ENCODE results near the gene ZNF438.

ZNF438 gene, protein sequence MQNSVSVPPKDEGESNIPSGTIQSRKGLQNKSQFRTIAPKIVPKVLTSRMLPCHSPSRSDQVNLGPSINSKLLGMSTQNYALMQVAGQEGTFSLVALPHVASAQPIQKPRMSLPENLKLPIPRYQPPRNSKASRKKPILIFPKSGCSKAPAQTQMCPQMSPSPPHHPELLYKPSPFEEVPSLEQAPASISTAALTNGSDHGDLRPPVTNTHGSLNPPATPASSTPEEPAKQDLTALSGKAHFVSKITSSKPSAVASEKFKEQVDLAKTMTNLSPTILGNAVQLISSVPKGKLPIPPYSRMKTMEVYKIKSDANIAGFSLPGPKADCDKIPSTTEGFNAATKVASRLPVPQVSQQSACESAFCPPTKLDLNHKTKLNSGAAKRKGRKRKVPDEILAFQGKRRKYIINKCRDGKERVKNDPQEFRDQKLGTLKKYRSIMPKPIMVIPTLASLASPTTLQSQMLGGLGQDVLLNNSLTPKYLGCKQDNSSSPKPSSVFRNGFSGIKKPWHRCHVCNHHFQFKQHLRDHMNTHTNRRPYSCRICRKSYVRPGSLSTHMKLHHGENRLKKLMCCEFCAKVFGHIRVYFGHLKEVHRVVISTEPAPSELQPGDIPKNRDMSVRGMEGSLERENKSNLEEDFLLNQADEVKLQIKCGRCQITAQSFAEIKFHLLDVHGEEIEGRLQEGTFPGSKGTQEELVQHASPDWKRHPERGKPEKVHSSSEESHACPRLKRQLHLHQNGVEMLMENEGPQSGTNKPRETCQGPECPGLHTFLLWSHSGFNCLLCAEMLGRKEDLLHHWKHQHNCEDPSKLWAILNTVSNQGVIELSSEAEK

DNA sequence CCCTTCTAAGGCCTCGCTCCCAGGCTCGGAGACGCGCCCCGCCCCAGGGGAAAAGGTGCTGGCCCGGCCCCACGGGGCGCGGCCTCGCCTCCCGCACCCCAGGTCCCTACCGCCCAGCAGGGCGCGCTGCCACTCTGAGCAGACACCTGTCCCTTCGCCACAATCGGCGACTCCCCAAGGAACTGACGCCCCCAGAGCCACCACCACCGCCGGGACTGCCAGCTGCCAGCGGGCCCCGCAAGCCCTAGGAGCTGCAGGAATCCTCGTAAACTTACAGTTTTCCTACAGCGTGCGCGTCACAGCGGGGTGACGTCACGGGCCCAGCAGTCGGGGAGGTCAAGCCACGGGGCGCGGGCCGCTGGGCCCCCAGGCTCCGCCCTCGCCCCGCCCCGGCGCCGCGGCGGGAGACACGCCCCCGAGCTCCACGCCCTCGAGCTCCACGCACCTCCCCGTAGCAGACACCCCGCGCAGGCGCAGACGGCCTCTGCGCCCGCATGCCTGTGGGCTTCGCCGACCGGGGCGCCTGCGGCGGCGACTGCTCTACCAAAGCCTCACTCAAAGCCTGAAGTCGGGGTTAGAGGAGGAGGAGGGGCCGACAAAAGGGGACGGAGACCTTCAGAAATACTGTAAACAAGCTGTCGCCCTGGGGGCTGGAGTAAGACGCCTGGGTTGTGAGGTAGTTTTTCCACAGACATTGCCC, at the start of gene ZNF438:
Gene ZNF438, minus strand, starts transcription at position 308 of the 700 bp plus-strand sequence. CDS start 154,831 bp downstream, outside the sequence.
- ChIA-PET CTCF (interaction anchor here (1.0 kb wide), 1 partner anchor 305 kb away, joined by 5 read pairs; no protein-coding TSS in a partner anchor), POLR2A (ENCODE audit: low non-redundant PET) (interaction anchor here (0.5 to 0.7 kb wide), 6 partner anchors 90 to 783 kb away, joined by 3 to 6 read pairs (median 4); no protein-coding TSS in a partner anchor)
- peak; percentile 95 for DNase-seq (ENCODE audit: low spot score)
- TF ChIP-seq, protein P1, sequence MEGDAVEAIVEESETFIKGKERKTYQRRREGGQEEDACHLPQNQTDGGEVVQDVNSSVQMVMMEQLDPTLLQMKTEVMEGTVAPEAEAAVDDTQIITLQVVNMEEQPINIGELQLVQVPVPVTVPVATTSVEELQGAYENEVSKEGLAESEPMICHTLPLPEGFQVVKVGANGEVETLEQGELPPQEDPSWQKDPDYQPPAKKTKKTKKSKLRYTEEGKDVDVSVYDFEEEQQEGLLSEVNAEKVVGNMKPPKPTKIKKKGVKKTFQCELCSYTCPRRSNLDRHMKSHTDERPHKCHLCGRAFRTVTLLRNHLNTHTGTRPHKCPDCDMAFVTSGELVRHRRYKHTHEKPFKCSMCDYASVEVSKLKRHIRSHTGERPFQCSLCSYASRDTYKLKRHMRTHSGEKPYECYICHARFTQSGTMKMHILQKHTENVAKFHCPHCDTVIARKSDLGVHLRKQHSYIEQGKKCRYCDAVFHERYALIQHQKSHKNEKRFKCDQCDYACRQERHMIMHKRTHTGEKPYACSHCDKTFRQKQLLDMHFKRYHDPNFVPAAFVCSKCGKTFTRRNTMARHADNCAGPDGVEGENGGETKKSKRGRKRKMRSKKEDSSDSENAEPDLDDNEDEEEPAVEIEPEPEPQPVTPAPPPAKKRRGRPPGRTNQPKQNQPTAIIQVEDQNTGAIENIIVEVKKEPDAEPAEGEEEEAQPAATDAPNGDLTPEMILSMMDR (conservative IDR thresholded peaks at IDR 0.05; ENCODE audit: low read depth), result peak; percentile 59
- H3K27ac ChIP-seq, result peak within 1 kb of the TSS; percentile 94

DNA sequence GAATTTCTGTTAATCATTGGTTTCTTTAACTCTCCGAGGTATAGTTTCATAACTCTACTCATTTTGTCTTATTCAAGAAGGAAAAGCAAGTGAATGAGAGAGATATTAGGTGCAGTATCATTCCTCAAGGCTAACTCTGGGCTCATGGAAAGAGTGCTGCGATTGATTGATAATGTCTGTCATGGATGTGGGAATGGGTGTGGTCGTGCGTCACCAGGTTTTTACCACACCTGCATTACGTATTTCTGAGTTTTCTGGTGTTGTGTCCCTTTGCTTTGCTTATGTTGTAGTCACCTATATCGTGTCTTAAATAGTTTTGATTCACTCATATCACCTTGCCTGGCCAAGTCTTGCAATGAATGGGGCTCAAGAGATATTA, 44.9 kb upstream of the ZNF438 start:
- DNase-seq (ENCODE audit: low spot score), result no peak
- TF ChIP-seq, protein P1 (conservative IDR thresholded peaks at IDR 0.05; ENCODE audit: low read depth), result no peak
- no peak overlapping the region for H3K27ac ChIP-seq
- CTCF ChIA-PET, result interaction anchor here (0.7 kb wide), 1 partner anchor 79 kb away, joined by 3 read pairs; no protein-coding TSS in a partner anchor
- POLR2A ChIA-PET (ENCODE audit: low non-redundant PET), result no interaction called here

DNA sequence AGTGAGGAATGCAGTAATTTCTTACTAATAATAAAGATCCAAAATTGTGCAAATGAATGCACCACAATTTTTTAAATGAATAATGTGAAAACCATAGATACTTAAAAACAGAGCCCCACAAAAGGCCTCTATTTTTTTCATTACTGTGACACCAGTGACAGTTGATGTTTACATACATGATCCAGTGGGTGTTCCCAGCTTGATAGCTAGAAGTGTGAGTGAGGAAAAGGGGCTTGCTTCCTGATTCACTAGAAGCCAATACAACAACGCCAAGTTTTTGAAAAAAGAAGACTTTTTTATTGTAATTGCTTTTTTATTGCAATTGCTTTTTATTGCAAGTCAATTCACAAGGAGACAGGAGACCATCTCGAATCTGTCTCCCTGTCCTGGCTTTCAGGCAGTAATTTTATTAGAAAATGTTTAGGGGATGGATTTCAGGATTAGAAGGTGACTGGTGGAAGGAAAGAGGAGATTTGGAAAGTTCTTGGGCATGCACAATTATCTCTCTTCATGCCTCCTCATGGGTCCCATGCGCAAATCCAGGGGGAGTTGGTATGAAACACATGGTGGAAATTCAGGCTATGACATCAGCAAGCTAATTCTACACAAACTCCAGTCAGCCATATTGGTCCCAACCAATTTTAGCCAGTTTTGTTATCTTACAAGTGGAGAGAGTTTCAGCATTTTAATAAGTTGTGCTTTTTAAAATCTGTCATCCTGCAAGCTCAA, 44.4 kb upstream of the ZNF438 start:
- DNase-seq (ENCODE audit: low spot score), result no peak
- POLR2A ChIA-PET (ENCODE audit: low non-redundant PET), result no interaction called here
- CTCF ChIA-PET, result interaction anchor here (0.7 kb wide), 1 partner anchor 80 kb away, joined by 3 read pairs; no protein-coding TSS in a partner anchor
- no peak overlapping the region for H3K27ac ChIP-seq
- TF ChIP-seq, protein P1 (conservative IDR thresholded peaks at IDR 0.05; ENCODE audit: low read depth), result no peak

DNA sequence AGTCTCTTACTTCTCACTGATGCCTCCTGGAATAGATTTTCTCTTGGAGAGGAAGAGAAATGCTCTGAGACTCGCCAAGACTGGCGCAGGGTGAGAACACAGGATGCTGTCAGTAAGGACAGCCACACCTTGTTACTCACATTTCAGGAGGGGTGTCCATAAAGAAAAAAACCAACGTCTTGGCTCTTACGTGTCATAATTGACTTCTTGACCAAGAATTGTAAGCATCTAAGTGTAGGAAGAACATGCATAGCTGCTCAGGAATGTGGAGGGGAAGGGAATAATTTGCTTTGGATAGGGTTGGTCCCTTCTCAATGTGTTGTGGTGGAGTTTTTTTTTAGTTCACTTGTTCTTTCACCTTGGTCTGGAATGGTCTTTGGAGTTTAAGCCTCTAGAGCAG, 43.8 kb upstream of the ZNF438 start:
- CTCF ChIA-PET, result no interaction called here
- POLR2A ChIA-PET (ENCODE audit: low non-redundant PET), result no interaction called here
- DNase-seq (ENCODE audit: low spot score), result peak; percentile 67
- TF ChIP-seq, protein P1 (conservative IDR thresholded peaks at IDR 0.05; ENCODE audit: low read depth), result no peak
- H3K27ac ChIP-seq, result no peak overlapping the region

DNA sequence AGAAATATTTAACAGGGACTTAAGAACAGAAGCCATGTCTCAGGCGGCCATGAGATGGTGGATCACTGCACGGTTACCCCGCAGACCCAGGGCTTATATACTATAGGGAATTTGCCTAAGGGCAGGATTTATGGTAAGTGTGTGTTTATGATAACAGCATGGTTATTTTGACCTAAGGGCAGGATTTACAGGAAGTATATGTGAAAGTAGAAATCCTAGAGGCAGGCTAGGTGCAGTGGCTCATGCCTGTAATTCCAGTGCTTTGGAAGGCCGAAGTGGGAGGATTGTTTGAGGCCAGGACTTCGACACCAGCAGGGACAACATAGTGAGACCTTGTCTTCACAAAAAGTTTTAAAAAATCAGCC, 43.0 kb upstream of the ZNF438 start:
- no peak for DNase-seq (ENCODE audit: low spot score)
- H3K27ac ChIP-seq, result peak overlapping the region; percentile 30; the same call in 1 of the 2 replicates
- POLR2A ChIA-PET (ENCODE audit: low non-redundant PET), result no interaction called here
- CTCF ChIA-PET, result interaction anchor here (0.7 kb wide), 1 partner anchor 403 kb away, joined by 6 read pairs; no protein-coding TSS in a partner anchor
- TF ChIP-seq, protein P1 (conservative IDR thresholded peaks at IDR 0.05; ENCODE audit: low read depth), result no peak
